Caco-2 (cell line): ENCODE measurements around the gene HNRNPU. TPM values are rescaled to one million over a fixed set of nuclear protein-coding genes. Genes with fewer than 3 reads are reported as not detected.

ENCODE experiments used
- BruUV-seq: library from RNA; stranded (reverse); fragments of 400-500 nt; replicated peaks from 2 replicates; lab custom pipeline; 2021; lab: Mats Ljungman, UMichigan
- CTCF ChIA-PET: fragments of 300-600 bp; sonication (Branson Sonifier 250); formaldehyde crosslinking; loops from one replicate; lab custom pipeline; 2022; ENCODE audit warnings: antibody characterized with exemption; lab: Charles Lee
- POLR2A ChIA-PET: fragments of 300-600 bp; sonication (Branson Sonifier 250); formaldehyde crosslinking; loops from one replicate; lab custom pipeline; 2022; ENCODE audit warnings: antibody characterized with exemption; lab: Charles Lee
- DNase-seq, 2 experiments: peaks; one replicate each; pipeline versions ENCODE4 v3.0.0 to v3.0.0-alpha.2; 2020 to 2022
- H3K27me3 ChIP-seq: replicated peaks from 2 replicates; pipeline ENCODE4 v1.6.0; 2011; ENCODE audit warnings: low read length; ENCODE audit not compliant: control insufficient read depth, insufficient read depth
- H3K36me3 ChIP-seq: 2 replicates; pipeline ENCODE4 v1.5.1; 2011; ENCODE audit warnings: low read length; ENCODE audit not compliant: control insufficient read depth, insufficient read depth
- H3K4me1 ChIP-seq: fragments of 250-450 bp; sonication (Bioruptor Pico); 2 replicates; pipeline ENCODE4 v1.5.1; 2020; ENCODE audit warnings: mild to moderate bottlenecking
- H3K4me3 ChIP-seq: 2 replicates; pipeline ENCODE4 v1.5.1; 2011; ENCODE audit warnings: low read depth, mild to moderate bottlenecking, control low read depth, low read length
- H3K9me3 ChIP-seq: fragments of 250-450 bp; sonication (Bioruptor Pico); 2 replicates; pipeline ENCODE4 v1.5.1; 2020; ENCODE audit warnings: mild to moderate bottlenecking, moderate library complexity
- H3K27ac Mint-ChIP-seq: one replicate; pipeline ENCODE4 v1.8.0; 2022; ENCODE audit warnings: mixed read lengths; ENCODE audit not compliant: unreplicated experiment
- H3K27me3 Mint-ChIP-seq: one replicate; pipeline ENCODE4 v1.8.0; 2022; ENCODE audit warnings: mixed read lengths; ENCODE audit not compliant: insufficient read depth, unreplicated experiment
- H3K36me3 Mint-ChIP-seq: one replicate; pipeline ENCODE4 v1.8.0; 2022; ENCODE audit warnings: mild to moderate bottlenecking, mixed read lengths; ENCODE audit not compliant: insufficient read depth, unreplicated experiment
- H3K4me1 Mint-ChIP-seq: one replicate; pipeline ENCODE4 v1.8.0; 2022; ENCODE audit warnings: low read depth, mixed read lengths; ENCODE audit not compliant: unreplicated experiment
- H3K4me3 Mint-ChIP-seq: one replicate; pipeline ENCODE4 v1.8.0; 2022; ENCODE audit warnings: mild to moderate bottlenecking, moderate library complexity, mixed read lengths; ENCODE audit not compliant: unreplicated experiment
- H3K9me3 Mint-ChIP-seq: one replicate; pipeline ENCODE4 v1.8.0; 2022; ENCODE audit warnings: mixed read lengths; ENCODE audit not compliant: unreplicated experiment
- intact Hi-C: fragments of 100-400 bp; cut with micrococcal nuclease; formaldehyde crosslinking; loops from one replicate; pipeline ENCODE4 v1.10.0; 2022; ENCODE audit not compliant: unreplicated experiment
- total RNA-seq: library from RNA; stranded (reverse); gene quantifications from 2 replicates; pipeline ENCODE4 v1.2.3, GENCODE V29; 2022
- TF ChIP-seq, protein P1 (sequence below), 2 experiments: fragments of 200-600 bp in 1 of 2; IDR thresholded peaks; 1 replicate in 1 of 2; 2 replicates in 1 of 2; pipeline versions ENCODE4 v1.5.1 to v1.8.0; 2011 to 2022; ENCODE audit warnings: antibody characterized with exemption in 1 of 2, control low read depth in 1 of 2, inconsistent platforms in 1 of 2, low read depth in 1 of 2, low read length in 1 of 2, mild to moderate bottlenecking in 1 of 2, moderate library complexity in 1 of 2; ENCODE audit not compliant: insufficient read depth in 1 of 2, severe bottlenecking in 1 of 2, unreplicated experiment in 1 of 2

The HNRNPU gene
- total RNA-seq, 1 experiment from 2014 or later, result 478 TPM

DNA sequence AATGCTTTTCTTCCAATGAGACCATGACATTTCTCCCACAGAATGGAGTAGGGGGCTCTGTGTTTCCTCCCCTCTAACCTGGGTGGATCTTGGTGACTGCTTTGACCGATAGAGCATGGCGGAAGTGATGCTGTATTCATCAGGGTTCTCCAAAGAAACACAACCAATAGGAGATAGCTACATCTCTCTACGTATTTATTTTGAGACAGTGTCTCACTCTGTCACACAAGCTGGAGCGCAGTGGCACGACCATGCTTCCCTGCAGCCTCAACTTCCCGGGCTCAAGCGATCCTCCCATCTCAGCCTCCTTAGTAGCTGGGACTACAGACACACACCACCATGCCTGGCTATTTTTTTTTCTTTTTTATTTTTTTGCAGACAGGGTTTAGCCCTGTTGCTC is 29.5 kb upstream of the HNRNPU start:
- Histone ChIP-seq H3K4me1 (peaks cover 3% of the 10 kb centered on the region; the same call in 1 of the 2 replicates), H3K9me3 (no peaks in the 10 kb centered on the region), H3K36me3 (no peaks in the 10 kb centered on the region), H3K4me3 (no peak overlapping the region), H3K27me3 (no peaks in the 10 kb centered on the region)
- CTCF ChIA-PET, result no interaction called here
- BruUV-seq, result no TSS peak
- no peaks in the 10 kb centered on the region for H3K27me3 Mint-ChIP-seq
- POLR2A ChIA-PET, result no interaction called here
- no peak overlapping the region for H3K27ac Mint-ChIP-seq
- no peak for DNase-seq
- no peaks in the 10 kb centered on the region for H3K9me3 Mint-ChIP-seq
- H3K4me1 Mint-ChIP-seq, result peaks cover 17% of the 10 kb centered on the region
- TF ChIP-seq, protein P1, sequence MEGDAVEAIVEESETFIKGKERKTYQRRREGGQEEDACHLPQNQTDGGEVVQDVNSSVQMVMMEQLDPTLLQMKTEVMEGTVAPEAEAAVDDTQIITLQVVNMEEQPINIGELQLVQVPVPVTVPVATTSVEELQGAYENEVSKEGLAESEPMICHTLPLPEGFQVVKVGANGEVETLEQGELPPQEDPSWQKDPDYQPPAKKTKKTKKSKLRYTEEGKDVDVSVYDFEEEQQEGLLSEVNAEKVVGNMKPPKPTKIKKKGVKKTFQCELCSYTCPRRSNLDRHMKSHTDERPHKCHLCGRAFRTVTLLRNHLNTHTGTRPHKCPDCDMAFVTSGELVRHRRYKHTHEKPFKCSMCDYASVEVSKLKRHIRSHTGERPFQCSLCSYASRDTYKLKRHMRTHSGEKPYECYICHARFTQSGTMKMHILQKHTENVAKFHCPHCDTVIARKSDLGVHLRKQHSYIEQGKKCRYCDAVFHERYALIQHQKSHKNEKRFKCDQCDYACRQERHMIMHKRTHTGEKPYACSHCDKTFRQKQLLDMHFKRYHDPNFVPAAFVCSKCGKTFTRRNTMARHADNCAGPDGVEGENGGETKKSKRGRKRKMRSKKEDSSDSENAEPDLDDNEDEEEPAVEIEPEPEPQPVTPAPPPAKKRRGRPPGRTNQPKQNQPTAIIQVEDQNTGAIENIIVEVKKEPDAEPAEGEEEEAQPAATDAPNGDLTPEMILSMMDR (IDR thresholded peaks at IDR 0.05; ENCODE audit: insufficient read depth in 1 of 2, low read depth in 1 of 2, low read length in 1 of 2, severe bottlenecking in 1 of 2, unreplicated experiment in 1 of 2), result no peak
- H3K4me3 Mint-ChIP-seq, result no peak overlapping the region
- intact Hi-C loops, result no loop called here
- H3K36me3 Mint-ChIP-seq, result peaks cover 12% of the 10 kb centered on the region

DNA sequence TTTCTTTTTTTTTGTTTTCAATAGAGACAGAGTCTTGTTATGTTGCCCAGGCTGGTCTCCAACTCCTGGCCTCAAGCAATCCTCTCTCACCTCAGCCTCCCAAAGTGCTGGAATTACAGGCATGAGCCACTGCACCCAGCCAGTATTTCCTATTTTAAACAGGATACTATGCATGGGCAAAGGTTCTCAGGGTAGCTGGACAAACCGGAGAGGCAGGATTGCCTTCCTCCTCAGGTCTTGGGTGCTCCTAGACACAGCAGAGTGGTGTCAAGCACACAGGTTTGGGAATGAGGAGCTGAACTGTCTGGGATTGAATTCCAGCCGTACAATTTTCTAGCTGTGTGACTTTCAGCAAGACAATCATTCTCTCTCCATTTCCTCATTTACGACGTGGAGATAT is 22.9 kb upstream of the HNRNPU start:
- Histone ChIP-seq H3K27me3 (no peaks in the 10 kb centered on the region), H3K4me3 (no peak overlapping the region), H3K9me3 (0 out of 2 replicates have a peak, but pooled peaks cover 3% of the 10 kb centered on the region), H3K4me1 (peaks cover 13% of the 10 kb centered on the region), H3K36me3 (no peaks in the 10 kb centered on the region)
- intact Hi-C loops, result no loop called here
- Mint-ChIP-seq H3K4me1 (peaks cover 22% of the 10 kb centered on the region), H3K36me3 (no peaks in the 10 kb centered on the region), H3K27me3 (no peaks in the 10 kb centered on the region), H3K9me3 (peaks cover 9% of the 10 kb centered on the region), H3K4me3 (peak overlapping the region; percentile 51), H3K27ac (peak overlapping the region; percentile 90)
- ChIA-PET CTCF (interaction anchor here (0.6 kb wide), 1 partner anchor 152 kb away, joined by 6 read pairs; no protein-coding TSS in a partner anchor), POLR2A (interaction anchor here (0.6 kb wide), 1 partner anchor 91 kb away, joined by 8 read pairs; no protein-coding TSS in a partner anchor)
- peak; percentile 52 to 65 for DNase-seq
- TF ChIP-seq, protein P1 (IDR thresholded peaks at IDR 0.05; ENCODE audit: insufficient read depth in 1 of 2, low read depth in 1 of 2, low read length in 1 of 2, severe bottlenecking in 1 of 2, unreplicated experiment in 1 of 2), result no peak
- BruUV-seq, result no TSS peak

DNA sequence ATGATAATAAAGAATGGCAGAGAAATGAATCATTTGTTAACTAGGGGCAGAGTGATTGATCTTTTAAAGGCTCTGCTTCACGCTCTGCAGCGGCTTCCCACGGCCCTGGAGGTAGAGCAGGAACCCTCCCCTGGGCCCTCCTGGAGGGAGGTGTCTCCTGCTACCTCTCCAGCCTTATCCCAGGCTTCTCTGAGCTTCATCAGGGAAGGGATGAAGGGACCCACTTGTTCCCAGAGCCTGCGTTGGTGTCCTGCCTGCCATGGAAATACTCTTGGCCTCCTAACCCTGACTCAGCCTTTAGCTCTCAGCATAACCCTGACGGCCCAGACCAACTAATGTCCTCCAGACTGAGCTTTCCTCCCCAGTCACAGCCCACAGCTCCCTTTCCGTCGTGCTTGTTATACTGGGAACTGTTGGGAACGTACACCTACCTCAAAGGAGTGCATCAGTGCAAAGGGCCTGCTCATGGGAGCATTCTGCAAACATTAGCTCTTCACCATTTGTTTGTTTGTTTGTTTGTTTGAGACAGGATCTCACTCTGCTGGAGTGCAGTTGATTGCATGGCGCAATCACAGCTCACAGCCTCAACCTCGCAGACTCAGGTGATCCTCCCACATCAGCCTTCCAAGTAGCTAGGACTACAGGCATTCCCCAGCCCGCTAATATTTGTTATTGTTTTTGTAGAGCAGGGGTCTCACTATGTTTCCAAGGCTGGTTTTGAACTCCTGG is 17.4 kb upstream of the HNRNPU start:
- DNase-seq, result no peak
- no TSS peak for BruUV-seq
- H3K36me3 Mint-ChIP-seq, result no peaks in the 10 kb centered on the region
- Histone ChIP-seq H3K36me3 (no peaks in the 10 kb centered on the region), H3K27me3 (no peaks in the 10 kb centered on the region), H3K9me3 (0 out of 2 replicates have a peak, but pooled peaks cover 3% of the 10 kb centered on the region), H3K4me3 (no peak overlapping the region), H3K4me1 (peaks cover 2% of the 10 kb centered on the region; the same call in 1 of the 2 replicates)
- CTCF ChIA-PET, result no interaction called here
- POLR2A ChIA-PET, result interaction anchor here (0.6 kb wide), 1 partner anchor 11 kb away, joined by 3 read pairs; no protein-coding TSS in a partner anchor
- peaks cover 12% of the 10 kb centered on the region for H3K4me1 Mint-ChIP-seq
- H3K27ac Mint-ChIP-seq, result no peak overlapping the region
- H3K27me3 Mint-ChIP-seq, result no peaks in the 10 kb centered on the region
- TF ChIP-seq, protein P1 (IDR thresholded peaks at IDR 0.05; ENCODE audit: insufficient read depth in 1 of 2, low read depth in 1 of 2, low read length in 1 of 2, severe bottlenecking in 1 of 2, unreplicated experiment in 1 of 2), result no peak
- peaks cover 9% of the 10 kb centered on the region for H3K9me3 Mint-ChIP-seq
- intact Hi-C loops, result no loop called here
- H3K4me3 Mint-ChIP-seq, result no peak overlapping the region
